Superior temporal gyrus (tissue), 1 donor: ENCODE data around the gene RASL10B.
"Not testable (repeated sequence)": the region's sequence is repeated elsewhere in the genome, so short reads cannot be mapped to it uniquely, and the experiment has no call there.

ENCODE experiments used
- DNase-seq: peaks from one replicate; pipeline ENCODE4 v3.0.0-alpha.2; 2016; ENCODE audit errors: extremely low spot score

RASL10B gene

GRCh38 chr17:35742896-35743477, 11.5 kb downstream of the RASL10B start:
- DNase-seq = no peak

- no peak for DNase-seq
Observed at GRCh38 chr17:35743626-35744328, 12.3 kb downstream of the RASL10B start.

DNA sequence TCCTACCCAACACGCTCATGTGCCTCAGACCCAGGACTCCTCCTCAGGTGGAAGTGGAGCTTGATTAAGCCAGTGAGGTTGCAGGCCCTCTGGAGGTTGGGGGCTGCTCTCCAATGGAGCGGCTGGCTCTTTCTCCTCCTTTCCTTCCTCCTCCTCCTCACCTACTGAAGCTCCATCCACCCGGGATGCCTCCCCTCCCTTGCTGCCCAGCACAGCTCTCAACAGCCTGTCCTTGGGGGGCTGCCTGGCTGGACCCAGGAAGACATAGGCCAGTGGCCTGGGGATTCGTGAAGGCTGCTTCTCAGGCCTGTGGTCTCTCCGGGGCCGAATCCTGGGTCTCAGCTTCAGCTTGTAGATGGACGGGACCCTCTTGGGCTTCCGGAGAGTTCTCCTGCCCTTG, 13.4 kb downstream of the RASL10B start:
- DNase-seq = no peak

GRCh38 chr17:35745246-35745645, 13.8 kb downstream of the RASL10B start:
- DNase-seq = no peak

DNA sequence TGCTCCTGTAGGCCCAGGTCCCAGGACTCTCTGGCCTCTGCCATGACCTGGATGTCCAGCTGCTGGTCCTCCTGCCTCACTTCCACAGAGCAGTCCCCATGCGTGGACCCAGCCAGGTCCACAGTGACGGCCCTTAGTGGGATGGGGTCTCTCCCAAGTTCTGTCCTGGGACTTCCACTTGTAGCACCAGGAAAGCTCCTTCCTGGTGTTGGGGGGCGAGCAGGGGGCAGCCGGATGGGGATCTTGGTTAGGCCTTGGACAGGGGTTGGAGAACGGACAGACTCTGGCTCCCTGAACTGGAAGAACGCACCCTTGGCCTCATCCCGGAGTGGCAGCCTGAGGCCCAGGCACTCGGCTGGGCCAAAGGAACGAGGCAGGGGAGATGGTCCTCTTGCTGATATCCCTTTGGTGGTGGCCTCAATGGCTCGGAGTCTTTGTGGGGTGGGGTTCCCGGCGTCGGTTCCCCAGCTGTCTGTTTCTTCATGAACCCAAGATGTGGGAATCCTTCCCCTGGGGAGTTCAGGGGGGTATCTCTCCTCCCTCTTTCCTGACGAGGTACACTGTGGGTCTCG, 14.4 kb downstream of the RASL10B start:
- DNase-seq = no peak

DNA sequence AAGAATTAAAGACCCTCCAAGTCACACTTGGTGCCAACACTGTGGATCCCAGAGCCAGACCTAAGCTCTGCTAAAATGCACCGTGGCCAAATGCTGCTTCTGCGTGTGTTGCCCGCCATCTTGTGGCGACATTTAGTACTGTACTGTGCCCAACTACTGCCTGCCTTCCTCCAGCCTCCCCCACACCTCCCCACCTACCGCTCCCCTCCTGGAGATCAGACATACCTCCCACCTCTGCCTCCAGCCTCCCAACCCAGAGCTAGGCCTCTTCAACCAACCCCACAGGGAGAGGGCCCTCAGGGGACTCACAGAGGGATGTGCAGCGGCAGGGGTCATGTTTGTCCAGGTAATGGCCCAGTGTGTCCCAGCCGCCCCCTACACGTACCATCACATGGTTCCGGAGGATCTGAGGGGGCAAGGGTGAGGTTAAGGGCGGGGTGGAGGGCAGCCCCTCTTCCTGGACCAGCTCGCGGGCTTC, 16.1 kb downstream of the RASL10B start:
- peak; percentile 89 for DNase-seq

DNA sequence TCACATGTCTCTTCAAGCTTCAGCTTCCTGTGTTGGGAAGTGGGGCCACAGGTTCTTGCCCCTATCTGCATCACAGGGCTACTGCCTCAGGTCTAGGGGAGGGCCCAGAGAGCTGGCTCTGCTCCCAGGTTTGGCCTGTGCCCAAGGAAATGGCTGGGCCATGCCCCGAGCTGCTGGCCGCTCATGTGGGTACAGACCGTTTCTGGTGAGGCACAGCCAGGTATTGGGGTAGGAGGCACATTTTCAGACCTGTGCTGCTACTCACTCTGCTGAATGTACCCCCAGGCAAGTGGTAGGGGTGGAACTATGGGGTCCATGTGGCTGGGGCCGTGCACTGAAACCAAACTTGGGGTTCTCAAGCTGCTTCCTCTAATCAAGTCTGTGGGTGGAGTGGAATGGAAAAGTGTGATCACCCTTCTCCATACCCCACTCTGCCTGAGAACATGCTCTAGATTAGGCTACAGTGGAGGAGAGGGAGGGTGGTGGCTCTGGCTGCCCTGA, 17.0 kb downstream of the RASL10B start:
- DNase-seq = no peak

- no peak for DNase-seq
Observed at GRCh38 chr17:35748979-35749378, 17.5 kb downstream of the RASL10B start.

GRCh38 chr17:35749560-35750412, 18.3 kb downstream of the RASL10B start:
- no peak for DNase-seq

GRCh38 chr17:35750526-35751395, 19.3 kb downstream of the RASL10B start:
- no peak for DNase-seq

- DNase-seq = not testable (repeated sequence)
Observed at GRCh38 chr17:35751541-35751940, 20.1 kb downstream of the RASL10B start.

- DNase-seq = no peak
Observed at GRCh38 chr17:35752471-35752870, 21.0 kb downstream of the RASL10B start.

- no peak for DNase-seq
Observed at GRCh38 chr17:35752945-35753764, 21.7 kb downstream of the RASL10B start, which contains the start of gene GAS2L2. Gene GAS2L2, minus strand, starts transcription at chr17:35753239. Its CDS starts 389 bp downstream, at chr17:35752850.

GRCh38 chr17:35757243-35757642, 25.8 kb downstream of the RASL10B start:
- DNase-seq = no peak

DNA sequence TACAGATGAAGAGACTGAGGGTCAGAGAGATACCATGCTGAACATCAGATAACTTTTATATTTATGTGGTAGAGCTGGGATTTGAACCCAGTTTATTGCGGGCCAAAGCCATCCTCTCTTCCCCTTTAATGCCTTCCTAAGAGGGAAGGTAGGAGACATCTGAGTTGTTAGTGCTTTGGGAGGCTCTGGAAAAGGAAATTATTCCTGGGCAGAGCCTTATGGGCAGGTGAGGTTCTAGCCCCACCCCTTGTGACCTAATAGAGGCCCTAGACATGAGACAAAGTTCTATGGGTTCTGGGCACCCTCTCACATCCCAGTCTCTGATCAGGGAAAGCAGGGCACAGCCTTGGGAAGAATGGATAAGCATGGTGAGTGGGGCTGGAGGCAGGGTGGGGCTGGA, 29.1 kb downstream of the RASL10B start, which contains the start of gene C17orf50:
C17orf50 (plus strand) TSS at position 301 of the 400 bp plus-strand sequence; CDS start at position 356, 55 bp downstream.
- no peak for DNase-seq

GRCh38 chr17:35761601-35762000, 30.2 kb downstream of the RASL10B start:
- DNase-seq = no peak

DNA sequence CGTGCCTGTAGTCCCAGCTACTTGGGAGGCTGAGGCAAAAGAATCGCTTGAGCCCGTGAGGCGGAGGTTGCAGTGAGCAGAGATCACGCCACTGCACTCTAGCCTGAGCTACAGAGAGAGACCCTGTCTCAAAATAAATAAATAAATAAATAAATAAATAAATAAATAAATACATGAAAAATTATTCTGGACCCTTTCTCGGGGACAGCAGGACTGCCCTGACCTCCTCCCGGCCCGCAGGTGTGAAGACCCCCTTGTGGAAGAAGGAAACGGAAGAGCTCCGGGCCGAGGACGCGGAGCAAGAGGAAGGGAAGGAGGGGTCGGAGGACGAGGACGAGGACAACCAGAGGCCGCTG, 32.3 kb downstream of the RASL10B start:
- DNase-seq = no peak

DNA sequence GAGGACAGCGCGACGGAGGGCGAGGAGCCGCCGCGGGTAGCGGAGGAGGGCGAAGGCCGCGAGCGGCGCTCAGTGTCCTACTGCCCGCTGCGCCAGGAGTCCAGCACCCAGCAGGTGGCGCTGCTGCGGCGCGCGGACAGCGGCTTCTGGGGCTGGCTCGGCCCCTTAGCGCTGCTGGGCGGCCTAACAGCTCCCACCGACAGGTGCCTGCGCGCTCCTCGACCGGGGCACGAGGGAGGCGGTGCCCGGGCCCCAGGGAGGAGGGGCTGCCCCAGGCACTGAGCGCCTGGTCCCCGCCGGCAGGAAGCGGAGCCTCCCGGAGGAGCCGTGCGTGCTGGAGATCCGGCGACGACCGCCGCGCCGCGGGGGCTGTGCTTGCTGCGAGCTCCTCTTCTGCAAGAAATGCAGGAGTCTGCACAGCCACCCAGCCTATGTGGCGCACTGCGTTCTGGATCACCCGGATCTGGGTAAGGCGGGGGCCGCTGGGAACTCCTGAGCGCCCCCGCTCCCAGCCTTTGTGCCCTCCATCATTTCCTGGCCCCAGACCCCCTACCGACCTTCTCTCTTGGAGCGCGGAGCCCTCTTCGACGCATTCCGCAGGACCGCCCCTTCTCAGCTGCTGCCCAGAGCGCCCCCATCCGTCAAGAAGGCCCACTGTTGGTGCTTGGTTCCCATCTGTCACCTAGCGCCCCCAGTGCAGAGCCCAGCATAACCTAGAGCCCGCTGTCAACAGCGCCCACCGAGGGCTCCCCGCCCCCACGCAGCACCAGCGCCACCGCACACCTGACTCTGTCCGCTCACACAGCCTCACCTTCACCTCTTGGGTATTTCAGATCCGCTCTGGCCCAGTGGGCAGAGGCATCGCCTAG, 32.9 kb downstream of the RASL10B start:
- peak; percentile 84 for DNase-seq
